ENCODE results near the gene SLIRP. TPM values are rescaled to one million over a fixed set of nuclear protein-coding genes. Genes with fewer than 3 reads are reported as not detected.
"Not testable (repeated sequence)": the region's sequence is repeated elsewhere in the genome, so short reads cannot be mapped to it uniquely, and the experiment has no call there.

SLIRP gene
- 100 to 1,000 TPM in 2 of 7 donors, 10 to 100 TPM in 5; 61.6 to 142 (median 75.3) TPM for total RNA-seq
- 100 to 1,000 TPM in 1 of 2 donors, 10 to 100 TPM in 1; 88.4 to 146 TPM for polyA plus RNA-seq
- long read RNA-seq, donor 1, transcript SLIRP-210 (4 exons, 725 nt) = major isoform, 9 of 31 reads
- long read RNA-seq, donor 1, transcript SLIRP-211 (4 exons, 865 nt) = minor isoform, 7 of 31 reads
- long read RNA-seq, donor 1, transcript SLIRP-209 (4 exons, 408 nt) = minor isoform, 8 of 31 reads
- long read RNA-seq, donor 1, partial matches to known transcripts = 0 of 31 reads
- long read RNA-seq, donor 1, other reads (novel, unspliced or antisense) = 6 of 31 reads
- long read RNA-seq, donor 2, transcript SLIRP-209 (4 exons, 408 nt) = major isoform, 131 of 136 reads
- long read RNA-seq, donor 2, partial matches to known transcripts = 0 of 136 reads
- long read RNA-seq, donor 2, other reads (novel, unspliced or antisense) = 0 of 136 reads
- long read RNA-seq, donor 3, transcript SLIRP-209 (4 exons, 408 nt) = major isoform, 61 of 68 reads
- long read RNA-seq, donor 3, partial matches to known transcripts = 0 of 68 reads
- long read RNA-seq, donor 3, other reads (novel, unspliced or antisense) = 3 of 68 reads

GRCh38 chr14:77707724-77708408 is at the start of gene SLIRP, which contains the start of gene ALKBH1:
Gene SLIRP (plus strand): TSS chr14:77708103. CDS start chr14:77708112, 9 bp downstream.
Gene ALKBH1 (minus strand): TSS chr14:77708023. CDS start chr14:77708004, 19 bp downstream.
- no peak within 1 kb of the TSS for H3K27ac ChIP-seq
- H3K9me3 ChIP-seq = no peaks in the 10 kb centered on the region
- H3K27me3 ChIP-seq = no peaks in the 10 kb centered on the region
- H3K36me3 ChIP-seq = no peaks in the 10 kb centered on the region
- H3K4me3 ChIP-seq = peak within 1 kb of the TSS; percentile 83
- DNase-seq = peak; percentile 83 to 89 (median 84)
- TF ChIP-seq POLR2A (IDR thresholded peaks at IDR 0.05) = peak; percentile 62
- no peak for TF ChIP-seq EP300 (IDR thresholded peaks at IDR 0.05)
- peaks cover 4% of the 10 kb centered on the region for H3K4me1 ChIP-seq (ENCODE audit: insufficient read depth)
- 0% methylated on average over 49 of the region's 49 CpGs for WGBS, 3 donors
- intact Hi-C loops (cut with DNase I) = no loop called here

- no peak for DNase-seq
- no peak for TF ChIP-seq POLR2A (IDR thresholded peaks at IDR 0.05)
- TF ChIP-seq EP300 (IDR thresholded peaks at IDR 0.05) = no peak
- no peak for TF ChIP-seq CTCF (IDR thresholded peaks at IDR 0.05)
- H3K9me3 ChIP-seq = no peaks in the 10 kb centered on the region
- H3K36me3 ChIP-seq = no peaks in the 10 kb centered on the region
- H3K4me1 ChIP-seq (ENCODE audit: insufficient read depth) = no peaks in the 10 kb centered on the region
- H3K27me3 ChIP-seq = no peaks in the 10 kb centered on the region
- WGBS, 3 donors = 75 to 87% (median 75%) methylated on average over 2 of the region's 2 CpGs
- no peak overlapping the region for H3K4me3 ChIP-seq
- no peak overlapping the region for H3K27ac ChIP-seq
- intact Hi-C loops (cut with DNase I) = loop anchor here in 1 of 4 donors (10.0 kb wide), 1 partner anchor 905 kb away; no protein-coding TSS in a partner anchor
These were observed 48.1 kb upstream of the SLIRP start for GRCh38 chr14:77659831-77660230.

GRCh38 chr14:77660754-77661153 is 47.1 kb upstream of the SLIRP start:
- Histone ChIP-seq H3K27me3 (no peaks in the 10 kb centered on the region), H3K4me1 (ENCODE audit: insufficient read depth) (no peaks in the 10 kb centered on the region), H3K4me3 (no peak overlapping the region), H3K36me3 (no peaks in the 10 kb centered on the region), H3K9me3 (no peaks in the 10 kb centered on the region), H3K27ac (no peak overlapping the region)
- intact Hi-C loops (cut with DNase I) = no loop called here
- TF ChIP-seq EP300 (IDR thresholded peaks at IDR 0.05) (no peak), POLR2A (IDR thresholded peaks at IDR 0.05) (no peak), CTCF (IDR thresholded peaks at IDR 0.05) (no peak)
- DNase-seq = no peak
- 44 to 59% (median 45%) methylated on average over 7 of the region's 7 CpGs for WGBS, 3 donors

- DNase-seq; intact Hi-C loops (cut with DNase I); H3K9me3 ChIP-seq; H3K36me3 ChIP-seq; H3K4me1 ChIP-seq (ENCODE audit: insufficient read depth); H3K27me3 ChIP-seq; H3K4me3 ChIP-seq; H3K27ac ChIP-seq: not testable (repeated sequence)
- 53 to 68% (median 66%) methylated on average over 4 to 9 of the region's 9 CpGs for WGBS, 3 donors
These were observed 46.3 kb upstream of the SLIRP start for GRCh38 chr14:77661562-77661961.

GRCh38 chr14:77663293-77663692 is 44.6 kb upstream of the SLIRP start:
- Histone ChIP-seq H3K9me3 (no peaks in the 10 kb centered on the region), H3K4me3 (no peak overlapping the region), H3K27ac (no peak overlapping the region), H3K4me1 (ENCODE audit: insufficient read depth) (no peaks in the 10 kb centered on the region), H3K27me3 (no peaks in the 10 kb centered on the region), H3K36me3 (no peaks in the 10 kb centered on the region)
- intact Hi-C loops (cut with DNase I) = no loop called here
- TF ChIP-seq CTCF (IDR thresholded peaks at IDR 0.05) = no peak
- TF ChIP-seq EP300 (IDR thresholded peaks at IDR 0.05) = no peak
- TF ChIP-seq POLR2A (IDR thresholded peaks at IDR 0.05) = no peak
- 69 to 80% (median 76%) methylated on average over 6 of the region's 6 CpGs for WGBS, 3 donors
- DNase-seq = no peak
